Cardiac fibroblast (primary cell): ENCODE results near the gene PALLD.
A peak's percentile ranks its signal among the peaks of the same experiment; 100 is the strongest.

ENCODE experiments used
- DNase-seq, 2 donors: peaks; one replicate each; pipeline versions ENCODE4 v3.0.0 to v3.0.0-alpha.2; 2010; ENCODE audit warnings: low read depth in 2 of 2
- H3K4me3 ChIP-seq, 2 donors: replicated peaks in 1 of 2; 1 replicate in 1 of 2; 2 replicates in 1 of 2; pipeline ENCODE4 v1.5.1; 2011; ENCODE audit warnings: low read depth in 2 of 2, low read length in 2 of 2, mild to moderate bottlenecking in 2 of 2, moderate library complexity in 1 of 2
- CTCF ChIP-seq: IDR thresholded peaks from one replicate; pipeline ENCODE4 v1.5.1; 2011; ENCODE audit warnings: low read depth, mild to moderate bottlenecking, low read length, inconsistent platforms

Gene PALLD

GRCh38 chr4:168646001-168646768 is 149.3 kb downstream of the PALLD start:
- no peak overlapping the region for H3K4me3 ChIP-seq
- TF ChIP-seq CTCF = no peak
- no peak for DNase-seq

GRCh38 chr4:168647646-168648375 is 151.0 kb downstream of the PALLD start:
- no peak for TF ChIP-seq CTCF
- no peak for DNase-seq
- no peak overlapping the region for H3K4me3 ChIP-seq

- no peak for TF ChIP-seq CTCF
- no peak for DNase-seq
- no peak overlapping the region for H3K4me3 ChIP-seq
These were observed 151.6 kb downstream of the PALLD start for GRCh38 chr4:168648494-168648893.

DNA sequence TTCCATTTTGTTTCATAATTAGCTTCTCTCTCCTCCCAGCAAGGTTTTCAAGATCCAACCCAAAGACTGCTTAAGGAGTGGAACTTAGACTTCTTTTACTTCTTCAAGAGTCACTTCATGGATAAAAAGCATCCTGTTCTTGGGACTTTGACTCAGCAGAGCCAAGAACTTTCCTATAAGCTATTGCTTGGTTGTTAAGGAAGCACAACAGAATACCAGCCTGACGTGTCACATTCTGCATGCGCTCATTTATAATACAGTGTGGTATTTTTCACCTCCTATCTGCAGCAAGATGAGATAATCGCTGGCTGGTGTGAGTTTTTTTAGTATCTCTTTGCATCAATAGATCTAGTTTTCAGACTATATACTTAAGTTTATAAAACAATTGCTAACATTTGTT is 152.1 kb downstream of the PALLD start:
- TF ChIP-seq CTCF = no peak
- DNase-seq = peak; percentile 67 to 83
- H3K4me3 ChIP-seq = no peak overlapping the region

DNA sequence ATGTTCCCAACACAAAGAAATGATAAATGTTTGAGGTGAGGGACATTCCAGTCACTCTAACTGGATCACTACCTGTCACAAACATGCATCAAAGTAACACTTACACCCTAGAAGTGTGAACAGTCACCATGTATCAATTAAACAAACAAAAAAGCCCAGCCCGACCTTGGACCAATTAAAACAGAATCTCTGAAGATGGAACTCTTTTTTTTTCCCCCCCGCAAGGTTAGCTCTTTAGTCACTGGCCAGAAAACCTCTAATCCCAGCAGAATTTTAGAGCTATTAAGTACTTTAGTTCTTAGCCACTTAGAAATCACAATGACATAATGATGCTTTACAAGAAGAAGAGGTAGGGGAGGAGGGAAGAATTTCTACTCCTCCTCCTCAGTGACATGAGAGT is 154.5 kb downstream of the PALLD start:
- H3K4me3 ChIP-seq = no peak overlapping the region
- TF ChIP-seq CTCF = no peak
- DNase-seq = peak in 1 of 2 donors; percentile 31

DNA sequence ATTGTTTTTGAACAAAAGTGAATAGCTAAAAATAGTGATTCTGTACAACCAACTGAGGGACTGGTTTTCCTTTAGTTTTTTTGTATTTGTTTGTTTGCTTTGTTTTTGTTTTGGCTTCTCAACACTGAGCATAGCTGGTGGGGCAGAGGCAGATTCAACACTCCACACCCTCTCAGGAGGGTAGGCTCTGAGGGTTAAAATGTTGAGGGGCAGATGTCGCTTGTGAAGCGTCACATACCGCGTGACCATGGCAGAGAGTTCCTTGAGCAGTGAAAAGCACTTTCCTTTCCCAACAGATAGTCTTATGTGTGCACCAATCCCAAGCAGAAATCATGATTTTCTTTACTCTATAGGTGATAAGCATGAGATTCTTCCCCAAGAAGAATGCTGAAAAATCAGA is 155.0 kb downstream of the PALLD start:
- no peak for TF ChIP-seq CTCF

More for the DNA sequence above, 155.0 kb downstream of the PALLD start:
- H3K4me3 ChIP-seq = no peak overlapping the region
- no peak for DNase-seq
